ENCODE results near the gene RBP5. TPM values are rescaled to one million over a fixed set of nuclear protein-coding genes. Genes with fewer than 3 reads are reported as not detected.

RBP5 gene
- total RNA-seq, 1 experiment from 2014 or later: 2.7 TPM

DNA sequence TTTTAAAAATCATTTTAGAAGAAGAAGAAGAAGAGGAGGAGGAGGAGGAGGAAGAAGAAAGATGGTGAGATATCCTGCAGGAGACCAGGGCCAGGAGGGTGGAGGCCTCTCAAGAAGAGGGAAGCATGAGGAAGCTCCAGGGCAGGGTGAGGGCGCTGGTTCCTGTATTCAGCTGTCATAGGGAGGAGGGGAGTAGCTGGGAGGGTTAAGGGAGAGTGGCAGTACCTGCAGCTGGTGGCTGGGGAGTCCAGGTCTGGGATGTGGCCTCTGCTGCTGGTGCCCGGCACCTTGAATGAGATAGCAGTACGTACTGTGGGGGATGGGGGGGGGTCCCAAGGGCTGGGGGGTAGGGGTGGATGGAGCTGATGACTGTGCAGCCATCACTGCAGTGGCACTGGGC is 9.8 kb downstream of the RBP5 start:
- no peak overlapping the region for H3K27ac ChIP-seq (ENCODE audit: insufficient read length, low read depth, low read length)
- no peak overlapping the region for H2BK20ac ChIP-seq (ENCODE audit: low read depth, low read length, poor library complexity, severe bottlenecking)
- H2BK5ac ChIP-seq (ENCODE audit: insufficient read length, low read length): no peak overlapping the region
- no peak overlapping the region for H3K14ac ChIP-seq (ENCODE audit: insufficient read depth, low read length)
- no peaks in the 10 kb centered on the region for H3K79me2 ChIP-seq (ENCODE audit: insufficient read depth, low read length)
- no peak overlapping the region for H3K4me2 ChIP-seq (ENCODE audit: insufficient read depth, insufficient read length, low read length)
- Mint-ChIP-seq H3K27ac (no peak overlapping the region), H3K36me3 (ENCODE audit: insufficient read depth in 1 of 3, low read depth in 3 of 3) (no peaks in the 10 kb centered on the region; a peak in 1 of 7 replicates), H3K9me3 (no peaks in the 10 kb centered on the region), H3K4me3 (no peak overlapping the region), H3K27me3 (ENCODE audit: low read depth) (peaks cover 8% of the 10 kb centered on the region), H3K4me1 (peaks cover 3% of the 10 kb centered on the region in 2 experiments; a peak in 3 of 4 replicates)
- H3K27me3 ChIP-seq (ENCODE audit: insufficient read depth, low read length): no peaks in the 10 kb centered on the region
- no peak overlapping the region for H4K5ac ChIP-seq (ENCODE audit: insufficient read length, low read depth, low read length)
- H2BK12ac ChIP-seq (ENCODE audit: insufficient read length, low read depth, low read length): no peak overlapping the region
- no peak overlapping the region for H3K56ac ChIP-seq (ENCODE audit: insufficient read length, low read depth, low read length)
- H3K23ac ChIP-seq (ENCODE audit: insufficient read length, low read depth, low read length): no peak overlapping the region
- H4K20me1 ChIP-seq (ENCODE audit: control insufficient read depth, insufficient read depth, insufficient read length): no peaks in the 10 kb centered on the region
- H2BK120ac ChIP-seq (ENCODE audit: low read depth, low read length, poor library complexity, severe bottlenecking): no peak overlapping the region
- H3K4me1 ChIP-seq (ENCODE audit: insufficient read depth, low read length): no peaks in the 10 kb centered on the region
- no peak for DNase-seq
- WGBS (ENCODE audit: extremely low coverage, insufficient read length, low lambda C conversion rate): no CpG with 5 or more reads among the region's 3 CpGs
- TF ChIP-seq, protein P1, sequence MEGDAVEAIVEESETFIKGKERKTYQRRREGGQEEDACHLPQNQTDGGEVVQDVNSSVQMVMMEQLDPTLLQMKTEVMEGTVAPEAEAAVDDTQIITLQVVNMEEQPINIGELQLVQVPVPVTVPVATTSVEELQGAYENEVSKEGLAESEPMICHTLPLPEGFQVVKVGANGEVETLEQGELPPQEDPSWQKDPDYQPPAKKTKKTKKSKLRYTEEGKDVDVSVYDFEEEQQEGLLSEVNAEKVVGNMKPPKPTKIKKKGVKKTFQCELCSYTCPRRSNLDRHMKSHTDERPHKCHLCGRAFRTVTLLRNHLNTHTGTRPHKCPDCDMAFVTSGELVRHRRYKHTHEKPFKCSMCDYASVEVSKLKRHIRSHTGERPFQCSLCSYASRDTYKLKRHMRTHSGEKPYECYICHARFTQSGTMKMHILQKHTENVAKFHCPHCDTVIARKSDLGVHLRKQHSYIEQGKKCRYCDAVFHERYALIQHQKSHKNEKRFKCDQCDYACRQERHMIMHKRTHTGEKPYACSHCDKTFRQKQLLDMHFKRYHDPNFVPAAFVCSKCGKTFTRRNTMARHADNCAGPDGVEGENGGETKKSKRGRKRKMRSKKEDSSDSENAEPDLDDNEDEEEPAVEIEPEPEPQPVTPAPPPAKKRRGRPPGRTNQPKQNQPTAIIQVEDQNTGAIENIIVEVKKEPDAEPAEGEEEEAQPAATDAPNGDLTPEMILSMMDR (conservative IDR thresholded peaks at IDR 0.05): no peak
- no peak overlapping the region for H3K4ac ChIP-seq (ENCODE audit: low read depth, low read length)
- no peaks in the 10 kb centered on the region for H3K23me2 ChIP-seq (ENCODE audit: insufficient read length, low read depth, low read length, poor library complexity, severe bottlenecking)
- H4K8ac ChIP-seq (replicated peaks; ENCODE audit: insufficient read length, low read depth, low read length): no peak overlapping the region
- no peaks in the 10 kb centered on the region for H3K9me3 ChIP-seq (ENCODE audit: control insufficient read depth, low read depth, low read length)
- H3K79me1 ChIP-seq (ENCODE audit: insufficient read depth, low read depth, low read length, poor library complexity, severe bottlenecking): no peaks in the 10 kb centered on the region
- H3K9ac ChIP-seq (ENCODE audit: extremely low read depth, insufficient read length, low read length): no peak overlapping the region
- no peak overlapping the region for H3T11ph ChIP-seq (ENCODE audit: low read length)
- H2AFZ ChIP-seq (ENCODE audit: low read length): no peak overlapping the region
- H2BK15ac ChIP-seq (ENCODE audit: low read depth, low read length): no peak overlapping the region
- H2AK5ac ChIP-seq (ENCODE audit: insufficient read length, low read length): no peak overlapping the region
- H3K18ac ChIP-seq (ENCODE audit: insufficient read length, low read depth, low read length): no peak overlapping the region
- no peak overlapping the region for H4K91ac ChIP-seq (ENCODE audit: insufficient read length, low read depth, low read length)
